ENCODE data around the gene PRKAG2. TPM values are rescaled to one million over a fixed set of nuclear protein-coding genes. Genes with fewer than 3 reads are reported as not detected.

The PRKAG2 gene
- total and polyA plus RNA-seq, 9 donors, result 9.3 to 37.7 (median 22.6) TPM

DNA sequence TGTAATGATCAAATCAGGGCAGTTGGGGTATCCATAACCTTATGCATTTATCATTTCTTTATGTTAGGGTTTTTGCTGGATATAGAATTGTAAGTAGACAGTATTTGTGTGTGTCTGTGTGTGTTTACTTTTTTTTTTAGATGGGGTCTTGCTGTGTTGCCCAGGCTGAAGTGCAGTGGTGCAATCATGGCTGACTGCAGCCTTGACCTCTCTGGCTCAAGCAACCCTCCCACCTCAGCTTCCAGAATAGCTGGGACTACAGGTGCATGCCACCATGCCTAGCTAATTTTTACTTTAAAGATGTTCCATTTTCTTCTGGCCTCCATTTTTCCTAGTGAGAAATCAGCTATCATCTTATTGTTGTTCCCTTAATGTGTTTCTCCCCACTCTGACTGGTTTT is 347.1 kb downstream of the PRKAG2 start:
- intact Hi-C loops (cut with DNase I), result loop anchor here in 1 of 4 donors (10.0 kb wide), 1 partner anchor 225 kb away; no protein-coding TSS in a partner anchor
- Histone ChIP-seq H3K4me1 (ENCODE audit: insufficient read depth) (no peaks in the 10 kb centered on the region), H3K9me3 (no peaks in the 10 kb centered on the region), H3K27me3 (no peaks in the 10 kb centered on the region), H3K27ac (no peak overlapping the region), H3K36me3 (no peaks in the 10 kb centered on the region), H3K4me3 (no peak overlapping the region)
- no peak for DNase-seq
- no peak for TF ChIP-seq EP300 (IDR thresholded peaks at IDR 0.05)

DNA sequence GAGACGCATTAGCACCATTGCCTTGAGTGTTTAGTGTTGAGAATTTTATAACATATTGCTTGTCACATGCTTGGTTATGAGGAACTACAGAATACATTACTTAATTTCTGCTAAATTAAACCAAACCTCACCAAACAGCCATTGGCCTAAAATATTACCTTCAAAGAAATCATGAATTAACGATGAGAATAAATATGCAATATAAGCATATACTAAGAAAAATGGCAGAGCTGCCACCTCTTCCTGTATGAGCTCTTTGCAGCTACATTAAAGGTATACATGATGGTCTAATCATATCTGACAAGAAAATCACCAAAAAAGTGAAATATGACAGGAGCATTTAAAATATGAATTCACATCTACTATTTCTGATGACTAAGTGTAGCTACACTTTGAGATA is 352.1 kb downstream of the PRKAG2 start:
- H3K27ac ChIP-seq, result no peak overlapping the region
- no peaks in the 10 kb centered on the region for H3K36me3 ChIP-seq
- DNase-seq, result no peak
- peaks cover 3% of the 10 kb centered on the region for H3K4me1 ChIP-seq (ENCODE audit: insufficient read depth)
- H3K27me3 ChIP-seq, result no peaks in the 10 kb centered on the region
- H3K9me3 ChIP-seq, result no peaks in the 10 kb centered on the region
- no peak overlapping the region for H3K4me3 ChIP-seq
- intact Hi-C loops (cut with DNase I), result loop anchor here in 1 of 4 donors (10.0 kb wide), 1 partner anchor 230 kb away; no protein-coding TSS in a partner anchor
- 61 to 90% (median 87%) methylated on average over 2 of the region's 2 CpGs for WGBS, 3 donors
- TF ChIP-seq, protein P1, sequence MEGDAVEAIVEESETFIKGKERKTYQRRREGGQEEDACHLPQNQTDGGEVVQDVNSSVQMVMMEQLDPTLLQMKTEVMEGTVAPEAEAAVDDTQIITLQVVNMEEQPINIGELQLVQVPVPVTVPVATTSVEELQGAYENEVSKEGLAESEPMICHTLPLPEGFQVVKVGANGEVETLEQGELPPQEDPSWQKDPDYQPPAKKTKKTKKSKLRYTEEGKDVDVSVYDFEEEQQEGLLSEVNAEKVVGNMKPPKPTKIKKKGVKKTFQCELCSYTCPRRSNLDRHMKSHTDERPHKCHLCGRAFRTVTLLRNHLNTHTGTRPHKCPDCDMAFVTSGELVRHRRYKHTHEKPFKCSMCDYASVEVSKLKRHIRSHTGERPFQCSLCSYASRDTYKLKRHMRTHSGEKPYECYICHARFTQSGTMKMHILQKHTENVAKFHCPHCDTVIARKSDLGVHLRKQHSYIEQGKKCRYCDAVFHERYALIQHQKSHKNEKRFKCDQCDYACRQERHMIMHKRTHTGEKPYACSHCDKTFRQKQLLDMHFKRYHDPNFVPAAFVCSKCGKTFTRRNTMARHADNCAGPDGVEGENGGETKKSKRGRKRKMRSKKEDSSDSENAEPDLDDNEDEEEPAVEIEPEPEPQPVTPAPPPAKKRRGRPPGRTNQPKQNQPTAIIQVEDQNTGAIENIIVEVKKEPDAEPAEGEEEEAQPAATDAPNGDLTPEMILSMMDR (IDR thresholded peaks at IDR 0.05), result no peak
- TF ChIP-seq POLR2A (IDR thresholded peaks at IDR 0.05), result no peak
- no peak for TF ChIP-seq EP300 (IDR thresholded peaks at IDR 0.05)

GRCh38 chr7:151524331-151524730 is 352.6 kb downstream of the PRKAG2 start:
- intact Hi-C loops (cut with DNase I), result loop anchor here in 1 of 4 donors (10.0 kb wide), 1 partner anchor 230 kb away; no protein-coding TSS in a partner anchor

DNA sequence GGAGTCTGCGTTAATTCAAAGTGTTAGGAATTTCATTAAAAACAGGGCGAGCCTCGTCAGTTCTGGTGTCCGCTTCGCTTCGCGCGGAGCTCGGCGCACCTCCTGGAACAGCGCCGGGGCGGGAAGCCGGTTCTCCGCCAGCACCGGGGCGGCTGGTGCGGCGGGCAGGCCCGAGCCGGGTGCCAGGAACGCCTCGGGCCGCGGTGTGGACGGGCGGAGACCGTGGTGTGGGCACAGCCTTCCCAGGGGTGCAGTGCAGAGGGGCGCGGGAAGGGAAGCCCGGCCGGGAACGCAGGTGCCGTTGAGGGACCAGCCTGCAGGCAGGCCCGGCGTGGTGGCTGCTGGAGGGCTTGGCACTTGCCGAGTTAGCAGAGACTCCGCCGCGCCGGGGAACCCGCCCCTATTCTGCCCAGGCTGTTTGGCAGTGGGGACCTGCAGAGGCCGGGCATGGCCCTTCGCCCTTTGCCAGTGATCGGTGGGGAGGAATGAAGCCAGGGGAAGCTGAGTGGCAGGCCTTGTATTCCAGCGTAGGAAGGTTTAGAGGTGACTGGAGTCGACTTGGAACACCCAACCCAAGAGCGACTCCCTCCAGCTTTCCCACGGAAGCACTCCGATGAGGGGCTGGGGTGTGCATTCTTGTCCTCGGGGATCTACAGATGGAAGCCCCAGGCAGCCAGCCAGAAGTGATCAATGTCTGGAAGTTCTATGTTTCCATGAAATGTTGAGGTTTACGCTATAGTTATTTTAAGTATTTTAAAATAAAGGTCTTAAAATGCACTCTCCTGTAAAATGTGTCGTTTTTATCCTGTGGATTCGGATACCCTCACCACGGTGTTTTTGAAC is 356.3 kb downstream of the PRKAG2 start:
- H3K27me3 ChIP-seq, result no peaks in the 10 kb centered on the region
- WGBS, 3 donors, result 10 to 15% (median 10%) methylated on average over 43 to 55 of the region's 55 CpGs
- peak; percentile 48 to 70 (median 67) for DNase-seq
- intact Hi-C loops (cut with DNase I), result loop anchor here in 1 of 4 donors (10.0 kb wide), 1 partner anchor 234 kb away; no protein-coding TSS in a partner anchor
- H3K9me3 ChIP-seq, result no peaks in the 10 kb centered on the region
- H3K4me1 ChIP-seq (ENCODE audit: insufficient read depth), result peaks cover 14% of the 10 kb centered on the region
- no peaks in the 10 kb centered on the region for H3K36me3 ChIP-seq
- peak overlapping the region; percentile 44 for H3K4me3 ChIP-seq
- no peak for TF ChIP-seq POLR2A (IDR thresholded peaks at IDR 0.05)
- TF ChIP-seq, protein P1 (IDR thresholded peaks at IDR 0.05), result no peak
- TF ChIP-seq EP300 (IDR thresholded peaks at IDR 0.05), result no peak
- H3K27ac ChIP-seq, result peak overlapping the region; percentile 40 to 69

More at GRCh38 chr7:151524331-151524730, 352.6 kb downstream of the PRKAG2 start:
- no peaks in the 10 kb centered on the region for H3K27me3 ChIP-seq
- peaks cover 3% of the 10 kb centered on the region for H3K4me1 ChIP-seq (ENCODE audit: insufficient read depth)
- H3K9me3 ChIP-seq, result no peaks in the 10 kb centered on the region
- H3K4me3 ChIP-seq, result no peak overlapping the region
- no peaks in the 10 kb centered on the region for H3K36me3 ChIP-seq
- WGBS, 3 donors, result 86 to 90% (median 86%) methylated on average over 8 of the region's 8 CpGs
- no peak for TF ChIP-seq EP300 (IDR thresholded peaks at IDR 0.05)
- TF ChIP-seq, protein P1 (IDR thresholded peaks at IDR 0.05), result no peak
- TF ChIP-seq POLR2A (IDR thresholded peaks at IDR 0.05), result no peak
- DNase-seq, result no peak
- no peak overlapping the region for H3K27ac ChIP-seq
